HL-60 (cell line): ENCODE data around the gene ZBTB1.
"Not testable (repeated sequence)": the region's sequence is repeated elsewhere in the genome, so short reads cannot be mapped to it uniquely, and the experiment has no call there.

Source experiments
- DNase-seq, 2 experiments: peaks; one replicate each; pipeline ENCODE4 v3.0.0-alpha.2; 2010 to 2020; ENCODE audit warnings: low read depth in 1 of 2, low spot score in 1 of 2
- H3K27ac ChIP-seq: fragments of 250-450 bp; sonication (Bioruptor Pico); replicated peaks from 2 replicates; pipeline ENCODE4 v1.5.1; 2020; ENCODE audit warnings: mild to moderate bottlenecking, moderate library complexity
- H3K27me3 ChIP-seq: fragments of 250-450 bp; sonication (Bioruptor Pico); 2 replicates; pipeline ENCODE4 v1.5.1; 2021; ENCODE audit warnings: mild to moderate bottlenecking, moderate library complexity; ENCODE audit not compliant: insufficient read depth, poor library complexity, severe bottlenecking
- H3K4me3 ChIP-seq: replicated peaks from 2 replicates; pipeline ENCODE4 v1.5.1; 2011; ENCODE audit warnings: mild to moderate bottlenecking, control low read depth, low read length; ENCODE audit not compliant: insufficient read depth
- GABPA ChIP-seq: IDR thresholded peaks from 2 replicates; pipeline ENCODE4 v1.6.1; 2012; ENCODE audit warnings: low read depth
- POLR2AphosphoS5 ChIP-seq: IDR thresholded peaks from 2 replicates; pipeline ENCODE4 v1.6.1; 2012; ENCODE audit warnings: low read depth
- REST ChIP-seq: IDR thresholded peaks from 2 replicates; pipeline ENCODE4 v1.6.1; 2012; ENCODE audit warnings: low read depth; ENCODE audit not compliant: insufficient replicate concordance
- SPI1 ChIP-seq: IDR thresholded peaks from 2 replicates; pipeline ENCODE4 v1.6.1; 2012; ENCODE audit warnings: low read depth, mild to moderate bottlenecking, borderline replicate concordance
- TF ChIP-seq, protein P1 (sequence below): IDR thresholded peaks from one replicate; pipeline ENCODE4 v1.5.1; 2011; ENCODE audit warnings: low read length, control low read depth, inconsistent platforms; ENCODE audit not compliant: insufficient read depth

Gene ZBTB1

GRCh38 chr14:64516969-64517368 is 12.4 kb downstream of the ZBTB1 start:
- TF ChIP-seq SPI1 (no peak), REST (no peak), POLR2AphosphoS5 (no peak), GABPA (no peak)
- TF ChIP-seq, protein P1, sequence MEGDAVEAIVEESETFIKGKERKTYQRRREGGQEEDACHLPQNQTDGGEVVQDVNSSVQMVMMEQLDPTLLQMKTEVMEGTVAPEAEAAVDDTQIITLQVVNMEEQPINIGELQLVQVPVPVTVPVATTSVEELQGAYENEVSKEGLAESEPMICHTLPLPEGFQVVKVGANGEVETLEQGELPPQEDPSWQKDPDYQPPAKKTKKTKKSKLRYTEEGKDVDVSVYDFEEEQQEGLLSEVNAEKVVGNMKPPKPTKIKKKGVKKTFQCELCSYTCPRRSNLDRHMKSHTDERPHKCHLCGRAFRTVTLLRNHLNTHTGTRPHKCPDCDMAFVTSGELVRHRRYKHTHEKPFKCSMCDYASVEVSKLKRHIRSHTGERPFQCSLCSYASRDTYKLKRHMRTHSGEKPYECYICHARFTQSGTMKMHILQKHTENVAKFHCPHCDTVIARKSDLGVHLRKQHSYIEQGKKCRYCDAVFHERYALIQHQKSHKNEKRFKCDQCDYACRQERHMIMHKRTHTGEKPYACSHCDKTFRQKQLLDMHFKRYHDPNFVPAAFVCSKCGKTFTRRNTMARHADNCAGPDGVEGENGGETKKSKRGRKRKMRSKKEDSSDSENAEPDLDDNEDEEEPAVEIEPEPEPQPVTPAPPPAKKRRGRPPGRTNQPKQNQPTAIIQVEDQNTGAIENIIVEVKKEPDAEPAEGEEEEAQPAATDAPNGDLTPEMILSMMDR = no peak
- no peak overlapping the region for H3K4me3 ChIP-seq
- no peaks in the 10 kb centered on the region for H3K27me3 ChIP-seq
- DNase-seq = no peak
- H3K27ac ChIP-seq = no peak overlapping the region

GRCh38 chr14:64517667-64518066 is 13.1 kb downstream of the ZBTB1 start:
- not testable (repeated sequence) for H3K27ac ChIP-seq, H3K27me3 ChIP-seq, H3K4me3 ChIP-seq

GRCh38 chr14:64518229-64518628 is 13.7 kb downstream of the ZBTB1 start:
- DNase-seq = no peak
- no peak overlapping the region for H3K27ac ChIP-seq
- H3K4me3 ChIP-seq = no peak overlapping the region
- H3K27me3 ChIP-seq = no peaks in the 10 kb centered on the region
- TF ChIP-seq SPI1 = no peak
- no peak for TF ChIP-seq GABPA
- TF ChIP-seq REST = no peak
- TF ChIP-seq POLR2AphosphoS5 = no peak
- TF ChIP-seq, protein P1 = no peak

More at GRCh38 chr14:64517667-64518066, 13.1 kb downstream of the ZBTB1 start:
- DNase-seq = not testable (repeated sequence)

DNA sequence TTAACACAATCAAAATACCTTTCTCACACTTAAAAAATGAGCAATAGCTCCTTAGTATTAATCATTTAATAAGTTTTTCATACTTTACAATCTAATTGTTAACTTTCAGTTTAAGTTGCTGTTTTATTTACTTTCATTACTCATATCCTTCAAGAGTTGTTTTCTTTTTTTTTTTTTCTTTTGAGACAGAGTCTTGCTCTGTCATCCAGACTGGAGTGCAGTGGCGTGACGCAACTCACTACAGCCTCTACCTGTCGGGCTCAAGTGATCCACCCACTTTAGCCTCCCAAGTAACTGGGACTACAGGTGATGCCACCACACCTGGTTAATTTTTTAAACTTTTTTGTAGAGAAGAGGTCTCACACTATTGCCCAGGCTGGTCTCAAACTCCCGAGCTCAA is 16.1 kb downstream of the ZBTB1 start:
- H3K27ac ChIP-seq = no peak overlapping the region
- H3K27me3 ChIP-seq = no peaks in the 10 kb centered on the region
- no peak for DNase-seq
- no peak overlapping the region for H3K4me3 ChIP-seq
- no peak for TF ChIP-seq POLR2AphosphoS5
- TF ChIP-seq, protein P1 = no peak
- TF ChIP-seq SPI1 = no peak
- no peak for TF ChIP-seq REST
- no peak for TF ChIP-seq GABPA
